GM21529 (cell line): ENCODE data around the gene MCUB.
"Not testable (repeated sequence)": the region's sequence is repeated elsewhere in the genome, so short reads cannot be mapped to it uniquely, and the experiment has no call there.

Source experiments
- ATAC-seq: cut with Tn5 transposase; IDR thresholded peaks from one replicate; pipeline ENCODE4 v1.9.1; 2021; ENCODE audit not compliant: unreplicated experiment

Gene MCUB

GRCh38 chr4:109559983-109560686, at the start of gene MCUB:
Gene MCUB, plus strand, starts transcription at chr4:109560246. Its CDS starts 92 bp downstream, at chr4:109560338.
- ATAC-seq, result peak; percentile 88

GRCh38 chr4:109510687-109511086, 49.4 kb upstream of the MCUB start:
- ATAC-seq, result no peak

GRCh38 chr4:109511414-109511813, 48.6 kb upstream of the MCUB start:
- no peak for ATAC-seq

- ATAC-seq, result not testable (repeated sequence)
Measured at GRCh38 chr4:109513368-109513767, 46.7 kb upstream of the MCUB start.

DNA sequence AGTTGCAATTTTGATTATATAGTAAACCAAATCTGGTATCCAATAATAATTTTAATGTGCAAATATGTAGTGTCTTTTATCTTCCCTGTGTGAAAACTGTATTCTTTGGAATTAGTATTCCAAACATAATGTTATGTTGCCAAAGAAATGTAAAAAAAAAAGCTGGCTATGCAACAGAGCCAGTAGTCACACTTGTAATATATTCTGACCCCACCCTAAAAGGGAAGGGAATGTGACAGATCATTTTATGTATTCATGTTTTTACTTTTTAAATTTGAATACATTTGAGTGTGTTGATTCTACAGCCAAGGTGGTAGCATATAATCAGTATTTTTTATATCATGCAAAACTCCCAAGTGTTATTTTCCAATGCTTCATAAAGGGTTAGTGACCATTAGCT, 27.9 kb upstream of the MCUB start:
- ATAC-seq, result no peak

DNA sequence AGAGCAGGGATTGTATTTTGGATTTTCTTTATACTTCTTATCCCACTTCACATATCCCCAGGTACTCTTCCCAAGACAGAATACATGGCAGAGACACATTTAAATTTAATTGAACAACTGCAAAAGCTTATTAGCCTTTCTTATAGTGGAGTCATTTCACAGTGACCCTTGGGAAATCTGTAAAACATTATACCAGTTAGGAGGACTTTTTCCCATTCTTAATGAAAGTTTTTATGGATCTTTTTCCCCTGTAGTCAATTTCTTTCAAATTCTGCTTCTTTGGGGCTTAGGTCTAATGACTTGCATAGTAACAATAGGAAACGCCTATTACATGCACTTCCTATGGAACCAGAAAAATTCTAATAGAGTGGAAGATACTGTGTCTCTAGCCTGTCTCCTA, 14.6 kb upstream of the MCUB start:
- no peak for ATAC-seq

- ATAC-seq, result no peak
Measured at GRCh38 chr4:109547394-109547793, 12.7 kb upstream of the MCUB start.

GRCh38 chr4:109548655-109549054, 11.4 kb upstream of the MCUB start:
- ATAC-seq, result peak; percentile 51

DNA sequence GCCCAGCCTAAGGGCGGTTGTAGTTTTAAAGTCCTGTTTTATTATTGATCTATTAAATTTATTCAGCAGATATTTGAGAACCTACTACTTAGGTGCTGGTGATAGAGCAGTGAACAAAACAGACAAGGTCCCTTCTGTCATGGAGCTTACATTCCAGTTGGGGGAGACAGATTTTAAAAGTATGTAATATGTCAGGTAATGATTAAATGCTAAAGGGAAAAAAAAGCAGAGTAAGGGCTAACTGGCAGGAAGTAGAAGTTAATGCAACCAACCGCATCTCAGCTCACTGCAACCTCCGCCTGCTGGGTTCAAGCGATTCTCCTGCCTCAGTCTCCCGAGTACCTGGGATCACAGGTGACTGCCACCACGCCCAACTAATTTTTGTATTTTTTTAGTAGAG, 7.8 kb upstream of the MCUB start:
- no peak for ATAC-seq

DNA sequence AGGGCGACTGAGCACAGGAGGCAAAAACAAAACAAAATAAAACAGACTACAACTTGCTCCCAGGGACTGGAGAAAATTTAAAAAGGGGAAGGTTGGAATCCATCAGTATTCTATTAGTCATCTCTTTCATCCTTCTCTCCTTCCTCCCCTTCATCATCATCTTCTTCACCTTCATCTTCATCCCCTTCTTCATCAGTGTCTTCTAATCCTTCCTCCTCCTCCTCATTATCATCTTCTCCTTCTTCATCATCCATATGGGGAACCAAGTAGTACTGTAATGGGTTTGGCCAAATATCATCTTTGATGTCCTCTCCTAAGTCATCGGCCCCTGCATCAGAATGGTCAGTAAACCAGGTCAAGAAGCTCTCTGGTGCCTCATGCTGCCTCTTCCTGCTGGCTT, 6.9 kb upstream of the MCUB start:
- ATAC-seq, result no peak

- ATAC-seq, result no peak
Measured at GRCh38 chr4:109554971-109555370, 5.1 kb upstream of the MCUB start.

GRCh38 chr4:109557433-109557832, 2.6 kb upstream of the MCUB start:
- ATAC-seq, result no peak

GRCh38 chr4:109558095-109558494, 2.0 kb upstream of the MCUB start:
- ATAC-seq, result not testable (repeated sequence)

- ATAC-seq, result peak; percentile 21
Measured at GRCh38 chr4:109559625-109559982, 442 bp upstream of the MCUB start.

GRCh38 chr4:109560687-109561461, 828 bp downstream of the MCUB start:
- ATAC-seq, result peak; percentile 63

GRCh38 chr4:109562457-109563239, 2.6 kb downstream of the MCUB start:
- no peak for ATAC-seq

DNA sequence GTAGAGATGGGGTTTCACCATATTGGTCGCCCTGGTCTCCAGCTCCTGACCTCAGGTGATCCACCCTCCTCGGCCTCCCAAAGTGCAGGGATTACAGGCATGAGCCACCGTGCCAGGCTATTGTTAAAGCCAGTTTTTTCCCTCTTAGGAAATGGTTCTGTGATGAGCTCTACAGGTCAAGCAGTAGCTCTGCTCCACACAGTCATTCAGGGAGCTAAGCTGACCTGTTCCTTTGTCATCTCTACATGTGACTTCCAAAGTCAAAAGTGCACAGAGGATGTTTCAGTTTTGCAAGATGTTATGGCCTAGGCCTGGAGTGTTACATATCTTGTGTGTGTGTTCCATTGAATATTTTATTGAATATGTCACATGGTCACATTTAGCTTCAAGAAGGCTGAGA, 11.4 kb downstream of the MCUB start:
- ATAC-seq, result no peak

DNA sequence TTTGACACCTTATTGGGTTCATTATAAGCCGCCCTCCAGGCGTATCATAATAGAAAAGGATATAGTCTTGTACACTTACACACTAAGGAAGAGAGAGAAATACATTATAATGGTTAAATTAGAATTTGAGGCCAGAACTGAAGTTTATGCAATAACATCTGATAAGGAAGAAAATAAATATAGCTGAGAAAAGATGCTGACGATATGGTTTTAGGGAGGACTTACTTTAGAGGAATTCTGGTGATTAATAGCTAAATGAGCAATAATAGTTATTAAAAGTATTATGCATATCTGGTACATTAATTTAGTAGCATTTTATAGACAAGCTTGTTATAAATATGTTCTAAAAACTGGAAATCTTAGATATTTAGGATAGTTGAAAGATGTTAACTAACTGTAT, 12.1 kb downstream of the MCUB start:
- no peak for ATAC-seq

DNA sequence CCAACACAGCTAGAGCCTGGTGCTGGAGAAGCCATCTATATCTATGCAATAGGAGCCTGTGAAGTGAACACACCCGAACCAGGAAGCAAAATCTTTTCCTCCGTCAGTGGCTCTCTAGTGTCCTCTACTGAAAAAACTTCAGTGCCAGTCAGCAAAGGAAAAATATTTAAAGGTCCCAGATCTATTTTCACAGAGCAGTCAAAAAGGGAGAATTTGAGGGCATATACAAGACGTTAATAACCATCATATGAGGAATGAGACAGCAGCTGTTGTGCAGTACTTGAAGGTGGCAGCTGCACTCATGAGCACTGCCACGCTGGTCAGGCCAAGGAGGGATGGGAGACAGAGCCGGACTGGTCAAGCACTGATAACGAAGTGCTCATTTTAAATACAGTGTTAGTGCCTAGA, 14.4 kb downstream of the MCUB start:
- ATAC-seq, result no peak

- no peak for ATAC-seq
Measured at GRCh38 chr4:109574931-109575804, 15.1 kb downstream of the MCUB start.

GRCh38 chr4:109576462-109576861, 16.4 kb downstream of the MCUB start:
- no peak for ATAC-seq
